ENCODE data around the gene FFAR3. TPM values are rescaled to one million over a fixed set of nuclear protein-coding genes. Genes with fewer than 3 reads are reported as not detected.
"Not testable (repeated sequence)": the region's sequence is repeated elsewhere in the genome, so short reads cannot be mapped to it uniquely, and the experiment has no call there.

FFAR3 gene
- polyA plus RNA-seq, 1 donor from 2014 or later, result not detected

DNA sequence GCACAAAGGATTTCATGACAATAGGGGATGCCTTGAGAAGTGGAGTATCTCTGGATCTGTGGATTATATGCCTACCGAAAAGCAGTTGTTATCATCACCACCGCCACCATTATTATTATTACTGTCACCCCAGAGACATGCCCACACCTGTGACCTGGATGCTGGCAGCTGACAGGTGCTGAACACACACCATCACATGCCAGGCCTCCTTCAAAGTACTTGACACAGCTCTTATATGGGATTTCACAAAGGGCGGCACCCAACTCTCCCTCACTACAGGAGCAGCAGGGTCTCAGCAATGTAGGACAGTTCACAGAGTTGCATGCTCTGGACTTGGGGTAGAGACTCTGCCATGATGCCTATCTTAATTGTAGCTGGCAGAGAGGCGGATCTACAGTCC is 7.0 kb downstream of the FFAR3 start:
- peaks cover 7% of the 10 kb centered on the region for H3K36me3 Mint-ChIP-seq
- H3K4me3 Mint-ChIP-seq, result no peak overlapping the region
- peaks cover 4% of the 10 kb centered on the region for H3K27me3 Mint-ChIP-seq
- H3K9me3 Mint-ChIP-seq, result peaks cover 0 to 2% (median 0%) of the 10 kb centered on the region in 3 donors
- H3K27ac Mint-ChIP-seq, result no peak overlapping the region
- H3K4me1 Mint-ChIP-seq, result peaks cover 0 to 3% (median 0%) of the 10 kb centered on the region in 3 donors

DNA sequence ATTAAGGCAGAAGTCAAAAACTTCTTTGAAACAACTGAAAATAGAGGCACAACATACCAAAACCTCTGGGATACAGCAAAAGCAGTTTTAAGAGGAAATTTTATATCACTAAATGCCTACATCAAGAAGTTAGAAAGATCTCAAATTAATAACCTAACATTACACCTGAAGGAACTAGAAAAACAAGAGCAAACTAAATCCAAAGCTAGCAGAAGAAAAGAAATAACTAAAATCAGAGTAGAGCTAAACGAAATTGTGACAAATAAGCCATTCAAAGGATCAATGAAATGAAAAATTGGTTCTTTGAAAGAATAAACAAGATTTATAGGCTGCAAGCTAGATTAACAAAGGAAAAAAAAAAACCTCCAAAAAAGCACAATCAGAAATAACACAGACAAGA is 10.1 kb downstream of the FFAR3 start:
- H3K9me3 Mint-ChIP-seq, result peaks cover 0 to 2% (median 0%) of the 10 kb centered on the region in 3 donors
- no peak overlapping the region for H3K4me3 Mint-ChIP-seq
- peaks cover 7% of the 10 kb centered on the region for H3K36me3 Mint-ChIP-seq
- H3K27me3 Mint-ChIP-seq, result peaks cover 2% of the 10 kb centered on the region
- H3K27ac Mint-ChIP-seq, result no peak overlapping the region
- peaks cover 0 to 5% (median 0%) of the 10 kb centered on the region in 3 donors for H3K4me1 Mint-ChIP-seq

DNA sequence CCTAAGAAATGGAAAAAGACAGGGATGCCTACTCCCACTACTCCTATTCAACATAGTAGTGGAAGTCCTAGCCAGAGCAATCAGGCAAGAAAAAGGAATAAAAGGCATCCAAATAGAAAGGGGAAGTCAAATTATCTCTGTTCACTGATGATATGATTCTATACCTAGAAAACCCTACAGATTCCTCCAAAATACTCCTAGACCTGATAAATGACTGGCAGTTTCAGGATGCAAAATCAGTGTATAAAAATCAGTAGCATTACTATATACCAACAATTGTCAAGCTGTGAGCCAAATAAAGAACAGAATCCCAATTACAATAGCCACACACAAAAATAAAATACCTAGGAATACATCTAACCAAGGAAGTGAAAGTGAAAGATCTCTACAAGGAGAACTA is 11.3 kb downstream of the FFAR3 start:
- Mint-ChIP-seq H3K27ac (no peak overlapping the region), H3K36me3 (peaks cover 7% of the 10 kb centered on the region), H3K4me1 (peaks cover 2 to 5% (median 3%) of the 10 kb centered on the region in 3 donors), H3K4me3 (no peak overlapping the region), H3K27me3 (peaks cover 2% of the 10 kb centered on the region), H3K9me3 (peaks cover 0 to 2% (median 0%) of the 10 kb centered on the region in 3 donors)

DNA sequence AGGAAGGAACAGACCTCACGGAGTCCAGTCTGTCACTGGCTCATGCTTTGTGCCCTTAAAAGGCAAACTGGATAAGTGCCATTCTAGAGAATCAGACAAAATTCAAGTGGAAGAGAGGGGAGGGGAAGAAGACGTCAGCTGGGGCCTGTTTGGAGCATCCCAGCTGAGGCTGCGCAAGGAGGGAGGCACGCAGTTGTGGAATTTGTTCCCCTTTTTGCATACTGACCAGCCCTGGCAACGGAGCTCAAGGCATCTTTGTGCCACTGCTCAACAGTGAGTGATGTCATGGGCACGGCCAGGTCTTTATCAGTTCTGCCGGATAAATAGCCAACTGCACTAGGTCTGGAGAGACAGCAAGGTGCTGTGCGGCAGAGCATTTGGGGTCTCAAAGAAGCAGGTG is 12.5 kb downstream of the FFAR3 start, which contains the start of gene GPR42:
Gene GPR42, plus strand, starts transcription at position 347 of the 400 bp plus-strand sequence. CDS start 292 bp downstream, outside the sequence.
- H3K4me3 Mint-ChIP-seq, result no peak within 1 kb of the TSS
- H3K36me3 Mint-ChIP-seq, result peaks cover 7% of the 10 kb centered on the region
- H3K9me3 Mint-ChIP-seq, result peaks cover 0 to 2% (median 0%) of the 10 kb centered on the region in 3 donors
- H3K4me1 Mint-ChIP-seq, result peaks cover 9 to 13% (median 13%) of the 10 kb centered on the region in 3 donors
- peaks cover 4% of the 10 kb centered on the region for H3K27me3 Mint-ChIP-seq
- no peak within 1 kb of the TSS for H3K27ac Mint-ChIP-seq

DNA sequence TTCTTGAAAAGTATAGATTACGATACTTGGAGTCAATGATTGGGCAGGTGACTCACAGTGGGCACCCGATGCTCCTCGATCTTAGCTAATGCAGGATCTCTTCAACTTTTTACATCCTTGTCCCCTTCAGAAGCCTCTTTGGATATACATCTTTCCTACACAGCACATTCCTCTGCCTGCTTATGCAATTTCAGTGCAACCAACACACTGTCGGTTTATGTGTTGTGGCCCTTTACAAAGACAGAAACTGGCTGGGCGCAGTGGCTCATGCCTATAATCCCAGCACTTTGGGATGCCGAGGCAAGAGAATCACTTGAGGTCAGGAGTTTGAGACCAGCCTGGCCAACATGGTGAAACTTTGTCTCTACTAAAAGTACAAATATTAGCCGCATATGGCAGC is 15.2 kb downstream of the FFAR3 start:
- peaks cover 7% of the 10 kb centered on the region for H3K36me3 Mint-ChIP-seq
- H3K4me1 Mint-ChIP-seq, result peaks cover 15 to 25% (median 22%) of the 10 kb centered on the region in 3 donors
- H3K4me3 Mint-ChIP-seq, result peak overlapping the region in 1 of 4 donors; percentile 17
- H3K9me3 Mint-ChIP-seq, result peaks cover 0 to 2% (median 0%) of the 10 kb centered on the region in 3 donors
- peaks cover 4% of the 10 kb centered on the region for H3K27me3 Mint-ChIP-seq
- H3K27ac Mint-ChIP-seq, result no peak overlapping the region

DNA sequence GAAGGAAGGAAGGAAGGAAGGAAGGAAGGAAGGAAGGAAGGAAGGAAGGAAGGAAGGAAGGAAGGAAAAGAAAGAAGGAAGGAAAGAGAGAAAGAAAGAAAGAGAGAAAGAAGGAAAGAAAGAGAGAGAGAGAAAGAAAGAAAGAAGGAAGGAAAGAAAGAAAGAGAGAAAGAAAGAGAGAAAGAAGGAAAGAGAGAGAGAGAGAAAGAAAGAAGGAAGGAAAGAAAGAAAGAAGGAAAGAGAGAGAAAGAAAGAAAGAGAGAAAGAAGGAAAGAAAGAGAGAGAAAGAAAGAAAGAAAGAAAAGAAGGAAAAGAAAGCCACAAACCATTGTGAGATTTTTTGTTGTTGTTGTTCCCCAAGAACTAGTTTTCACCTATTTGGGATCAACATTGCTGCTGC is 15.8 kb downstream of the FFAR3 start:
- H3K27me3 Mint-ChIP-seq, result not testable (repeated sequence)

DNA sequence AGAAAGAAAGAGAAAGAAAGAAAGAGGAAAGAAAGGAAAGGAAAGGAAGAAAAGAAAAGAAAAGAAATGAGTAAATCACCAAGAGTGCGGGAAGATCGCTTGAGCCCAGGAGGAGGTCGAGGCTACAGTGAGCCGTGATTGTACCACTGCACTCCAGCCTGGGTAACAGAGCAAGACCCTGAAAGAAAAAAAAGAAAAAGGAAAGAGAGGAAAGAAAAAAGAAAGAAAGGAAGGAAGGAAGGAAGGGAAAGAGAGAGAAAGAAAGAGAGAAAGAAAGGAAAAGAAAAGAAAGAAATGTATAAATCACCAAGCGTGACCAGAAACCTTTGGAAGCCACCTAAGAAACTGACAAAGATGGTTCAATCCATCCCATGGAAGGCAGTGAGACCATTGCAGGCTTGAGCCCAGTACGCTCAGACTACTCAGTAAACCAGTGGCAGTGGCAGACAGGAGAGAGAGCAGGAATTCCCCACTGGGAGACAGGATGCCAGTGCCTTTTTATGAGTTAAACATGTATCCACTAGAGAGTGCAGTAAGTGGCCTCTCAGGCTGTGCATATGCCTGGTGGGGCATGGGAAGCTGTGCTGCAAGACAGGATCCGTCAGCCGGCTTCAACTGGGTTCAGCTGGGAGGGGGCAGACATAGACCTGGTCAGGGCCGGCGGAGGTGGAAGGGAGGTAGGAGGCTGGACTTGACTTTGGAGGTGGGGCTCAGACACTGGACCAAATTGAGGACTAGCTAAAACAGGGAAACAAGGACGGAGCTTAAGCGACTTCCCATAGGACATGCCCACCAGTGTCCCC is 17.4 kb downstream of the FFAR3 start:
- no peaks in the 10 kb centered on the region for H3K36me3 Mint-ChIP-seq
- H3K27ac Mint-ChIP-seq, result no peak overlapping the region
- no peaks in the 10 kb centered on the region for H3K9me3 Mint-ChIP-seq
- peak overlapping the region in 1 of 4 donors; percentile 36 for H3K4me3 Mint-ChIP-seq
- peaks cover 3% of the 10 kb centered on the region for H3K27me3 Mint-ChIP-seq
- H3K4me1 Mint-ChIP-seq, result peaks cover 15 to 25% (median 17%) of the 10 kb centered on the region in 3 donors

More for the DNA sequence above, 15.8 kb downstream of the FFAR3 start:
- H3K4me1 Mint-ChIP-seq, result peaks cover 15 to 25% (median 22%) of the 10 kb centered on the region in 3 donors
- H3K27ac Mint-ChIP-seq, H3K36me3 Mint-ChIP-seq, H3K9me3 Mint-ChIP-seq, H3K4me3 Mint-ChIP-seq: not testable (repeated sequence)

DNA sequence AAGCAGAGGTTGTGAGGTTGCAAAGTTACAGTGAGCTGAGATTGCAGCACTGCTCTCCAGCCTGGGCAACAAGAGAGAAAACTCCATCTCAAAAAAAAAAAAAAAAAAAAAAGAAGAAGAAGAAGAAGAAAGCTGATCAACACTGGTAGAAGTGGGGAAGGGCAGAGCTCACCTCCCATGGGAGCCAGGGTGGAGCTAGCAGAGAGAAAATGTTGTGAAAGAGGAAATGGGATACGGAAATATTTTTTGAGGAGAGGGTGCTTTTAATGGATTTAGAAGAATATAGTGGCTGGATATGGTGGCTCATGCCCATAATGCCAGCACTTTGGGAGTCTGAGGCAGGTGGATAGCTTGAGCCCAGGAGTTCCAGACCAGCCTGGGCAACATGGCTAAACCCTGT is 19.4 kb downstream of the FFAR3 start:
- Mint-ChIP-seq H3K27me3 (peaks cover 4% of the 10 kb centered on the region), H3K4me3 (peak overlapping the region in 1 of 4 donors; percentile 70), H3K27ac (peak overlapping the region in 1 of 3 donors; percentile 71), H3K36me3 (no peaks in the 10 kb centered on the region), H3K9me3 (no peaks in the 10 kb centered on the region), H3K4me1 (peaks cover 15 to 25% (median 17%) of the 10 kb centered on the region in 3 donors)

DNA sequence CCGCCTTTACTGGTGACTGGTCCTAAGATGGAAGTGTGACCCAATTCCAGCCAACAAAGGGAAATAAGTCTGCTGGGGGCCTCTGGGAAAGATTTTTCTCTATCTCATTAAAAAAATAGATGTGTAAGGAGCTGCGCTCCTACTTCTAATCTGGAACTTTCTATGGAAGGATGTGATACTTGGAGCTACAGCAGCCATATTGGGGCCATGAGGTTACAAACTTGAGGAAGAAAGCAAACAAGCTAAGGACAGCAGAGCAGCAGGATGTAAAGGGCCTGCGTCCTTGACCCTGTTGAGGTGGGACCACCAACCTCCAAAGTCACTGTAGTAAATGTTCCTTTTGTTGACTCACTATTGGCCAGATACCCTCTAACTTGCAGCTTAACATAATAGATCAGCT is 20.1 kb downstream of the FFAR3 start:
- peaks cover 10% of the 10 kb centered on the region for H3K27me3 Mint-ChIP-seq
- H3K4me1 Mint-ChIP-seq, result peaks cover 15 to 25% (median 17%) of the 10 kb centered on the region in 3 donors
- H3K36me3 Mint-ChIP-seq, result no peaks in the 10 kb centered on the region
- H3K4me3 Mint-ChIP-seq, result no peak overlapping the region
- no peak overlapping the region for H3K27ac Mint-ChIP-seq
- H3K9me3 Mint-ChIP-seq, result peaks cover 0 to 1% (median 0%) of the 10 kb centered on the region in 3 donors

DNA sequence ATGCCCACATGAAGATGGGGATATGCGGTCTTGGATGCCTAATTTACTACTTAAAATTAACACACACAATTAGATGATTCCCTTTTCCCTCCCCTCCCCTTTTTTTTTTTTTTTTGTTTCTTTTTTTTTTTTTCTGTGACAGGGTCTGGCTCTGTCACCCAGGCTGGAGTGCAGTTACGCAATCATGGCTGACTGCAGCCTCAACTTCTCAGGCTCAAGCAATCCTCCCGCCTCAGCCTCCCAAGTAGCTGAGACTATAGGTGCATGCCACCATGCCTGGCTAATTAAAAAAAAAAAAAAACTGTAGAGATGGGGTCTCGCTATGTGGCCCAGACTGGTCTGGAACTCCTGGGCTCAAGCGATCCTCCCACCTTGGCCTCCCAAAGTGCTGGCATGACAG is 21.3 kb downstream of the FFAR3 start:
- peaks cover 11 to 23% (median 17%) of the 10 kb centered on the region in 3 donors for H3K4me1 Mint-ChIP-seq
- not testable (repeated sequence) for H3K36me3 Mint-ChIP-seq, H3K4me3 Mint-ChIP-seq, H3K27ac Mint-ChIP-seq, H3K9me3 Mint-ChIP-seq, H3K27me3 Mint-ChIP-seq

DNA sequence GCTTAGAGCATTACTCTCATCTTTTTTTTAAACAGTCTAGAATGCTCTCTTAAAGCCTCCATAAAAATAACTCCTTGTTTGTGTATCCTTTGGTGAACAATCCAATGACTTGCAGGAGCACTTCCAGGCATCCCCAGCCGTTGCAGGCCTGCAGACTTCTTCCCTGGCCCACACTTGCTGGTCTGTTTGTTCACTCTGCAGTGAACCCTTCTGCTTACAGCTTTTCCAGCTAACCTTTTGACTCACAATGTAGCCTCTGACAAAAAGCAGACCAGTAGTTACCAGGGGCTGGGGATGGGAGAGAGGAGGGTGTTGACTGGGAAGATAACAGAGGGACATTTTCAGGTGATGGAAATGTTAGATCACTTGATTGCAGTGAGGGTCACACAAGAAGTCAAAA is 21.7 kb downstream of the FFAR3 start:
- H3K4me3 Mint-ChIP-seq, result no peak overlapping the region
- peaks cover 10% of the 10 kb centered on the region for H3K27me3 Mint-ChIP-seq
- peaks cover 0 to 3% (median 2%) of the 10 kb centered on the region in 3 donors for H3K9me3 Mint-ChIP-seq
- H3K4me1 Mint-ChIP-seq, result peaks cover 7 to 19% (median 15%) of the 10 kb centered on the region in 3 donors
- no peaks in the 10 kb centered on the region for H3K36me3 Mint-ChIP-seq
- no peak overlapping the region for H3K27ac Mint-ChIP-seq

DNA sequence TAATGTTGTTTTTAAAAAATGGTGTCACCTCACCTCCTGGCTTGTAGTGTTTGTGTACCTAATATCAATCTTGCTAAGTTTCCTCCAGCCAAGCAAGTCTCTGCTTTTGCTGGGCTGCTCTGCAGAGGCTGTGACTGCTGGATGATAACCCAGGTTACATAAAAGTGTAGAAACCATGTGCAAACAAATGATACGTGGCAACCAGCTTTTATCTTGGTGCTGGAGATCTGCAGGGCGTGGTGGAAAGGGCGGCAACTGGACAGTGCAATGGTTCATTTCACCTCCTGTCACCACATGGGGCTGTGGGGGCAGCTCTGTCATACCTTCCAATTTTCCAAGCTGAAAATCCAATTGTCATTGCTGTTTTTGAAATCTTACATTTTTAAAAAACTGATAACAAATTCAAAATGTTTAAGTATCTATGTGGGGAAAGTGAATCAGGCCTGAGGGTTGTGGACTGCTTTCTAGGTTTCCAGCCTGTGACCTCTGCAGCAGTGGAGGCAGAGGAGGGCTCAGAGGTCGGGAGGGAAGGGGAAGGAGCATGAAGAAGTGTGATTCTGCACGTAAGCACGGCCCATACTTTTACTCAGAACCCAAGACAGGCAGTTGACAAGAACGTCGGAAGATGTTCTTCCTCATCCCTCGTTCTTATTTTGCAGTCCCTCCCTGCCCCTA is 22.3 kb downstream of the FFAR3 start:
- H3K27ac Mint-ChIP-seq, result no peak overlapping the region
- H3K27me3 Mint-ChIP-seq, result peaks cover 7% of the 10 kb centered on the region
- no peak overlapping the region for H3K4me3 Mint-ChIP-seq

DNA sequence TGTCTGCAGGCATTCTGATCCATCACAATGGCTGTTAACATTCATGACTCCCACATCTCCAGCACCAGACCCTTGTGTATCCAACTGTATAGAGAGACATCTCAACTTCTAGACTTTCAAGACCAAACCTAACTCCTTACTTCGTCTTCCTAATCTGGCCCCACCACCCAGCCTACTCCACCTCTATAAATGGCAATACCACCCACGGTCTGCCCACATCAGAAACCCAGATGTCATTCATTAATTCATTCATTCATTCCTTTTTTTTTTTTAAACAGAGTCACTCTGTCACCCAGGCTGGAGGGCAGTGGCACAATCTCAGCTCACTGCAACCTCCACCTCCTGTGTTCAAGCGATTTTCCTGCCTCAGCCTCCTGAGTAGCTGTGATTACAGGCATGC is 23.1 kb downstream of the FFAR3 start:
- H3K9me3 Mint-ChIP-seq, result peaks cover 1 to 3% (median 2%) of the 10 kb centered on the region in 3 donors
- H3K4me3 Mint-ChIP-seq, result no peak overlapping the region
- H3K27me3 Mint-ChIP-seq, result peaks cover 7% of the 10 kb centered on the region
- H3K4me1 Mint-ChIP-seq, result peaks cover 5 to 11% (median 6%) of the 10 kb centered on the region in 3 donors
- H3K27ac Mint-ChIP-seq, result no peak overlapping the region
- H3K36me3 Mint-ChIP-seq, result no peaks in the 10 kb centered on the region

More for the DNA sequence above, 22.3 kb downstream of the FFAR3 start:
- Mint-ChIP-seq H3K4me1 (peaks cover 6 to 14% (median 11%) of the 10 kb centered on the region in 3 donors), H3K36me3 (no peaks in the 10 kb centered on the region), H3K9me3 (peaks cover 0 to 3% (median 2%) of the 10 kb centered on the region in 3 donors)

DNA sequence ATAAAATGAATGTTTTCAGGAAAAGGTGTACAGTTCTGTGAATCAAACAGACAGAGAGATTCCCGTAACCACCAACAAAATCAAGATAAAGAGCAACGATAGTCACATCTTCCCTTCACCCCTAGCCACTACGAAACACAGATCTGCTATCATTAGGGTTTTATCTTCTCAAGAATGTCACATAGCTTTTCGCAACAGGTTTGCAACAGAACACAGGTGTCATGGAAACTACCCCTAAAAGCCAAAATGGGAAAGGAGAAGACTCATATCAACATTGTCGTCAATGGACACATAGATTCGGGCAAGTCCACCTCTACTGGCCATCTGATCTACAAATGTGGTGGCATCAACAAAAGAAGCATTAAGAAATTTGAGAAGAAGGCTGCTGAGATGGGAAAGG is 23.7 kb downstream of the FFAR3 start:
- Mint-ChIP-seq H3K4me3 (no peak overlapping the region), H3K4me1 (peaks cover 4 to 7% (median 4%) of the 10 kb centered on the region in 3 donors), H3K27ac (no peak overlapping the region), H3K9me3 (peaks cover 3 to 5% (median 5%) of the 10 kb centered on the region in 3 donors), H3K36me3 (no peaks in the 10 kb centered on the region), H3K27me3 (peaks cover 7% of the 10 kb centered on the region)

DNA sequence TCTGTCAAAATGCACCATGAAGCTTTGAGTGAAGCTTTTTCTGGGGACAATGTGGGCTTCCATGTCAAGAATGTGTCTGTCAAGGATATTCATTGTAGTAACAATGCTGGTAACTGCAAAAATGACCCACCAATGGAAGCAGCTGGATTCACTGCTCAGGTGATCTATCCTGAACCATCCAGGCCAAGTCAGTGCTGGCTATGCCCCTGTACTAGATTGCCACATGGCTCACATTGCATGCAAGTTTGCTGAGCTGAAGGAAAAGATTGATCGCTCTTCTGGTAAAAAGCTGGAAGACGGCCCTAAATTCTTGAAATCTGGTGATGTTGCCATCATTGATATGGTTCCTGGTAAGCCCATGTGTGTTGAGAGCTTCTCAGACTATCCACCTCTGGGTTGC is 25.3 kb downstream of the FFAR3 start:
- Mint-ChIP-seq H3K27me3 (peaks cover 7% of the 10 kb centered on the region), H3K36me3 (no peaks in the 10 kb centered on the region), H3K9me3 (peaks cover 3 to 5% (median 5%) of the 10 kb centered on the region in 3 donors), H3K4me1 (no peaks in the 10 kb centered on the region), H3K4me3 (no peak overlapping the region), H3K27ac (peak overlapping the region in 1 of 3 donors; percentile 82)

Data from IgD-negative memory B cell (primary cell).